Hepatocyte (in vitro differentiated cells): Measurements from ENCODE around the gene KCNQ4. TPM values are rescaled to one million over a fixed set of nuclear protein-coding genes. Genes with fewer than 3 reads are reported as not detected.
A peak's percentile ranks its signal among the peaks of the same experiment; 100 is the strongest.

Experiments used
- DNase-seq: peaks from one replicate; pipeline ENCODE4 v3.0.0-alpha.2; 2016; ENCODE audit warnings: low spot score
- H2AFZ ChIP-seq: fragments of 200-600 bp; sonication (generic); 2 replicates; pipeline ENCODE4 v1.6.0; 2016; ENCODE audit warnings: antibody characterized with exemption, mild to moderate bottlenecking
- H3K27ac ChIP-seq: fragments of 200-600 bp; sonication (generic); 2 replicates; pipeline ENCODE4 v1.5.1; 2016; ENCODE audit warnings: mild to moderate bottlenecking
- H3K27me3 ChIP-seq: fragments of 200-600 bp; sonication (generic); 2 replicates; pipeline ENCODE4 v1.6.1; 2016
- H3K36me3 ChIP-seq: fragments of 200-600 bp; sonication (generic); replicated peaks from 2 replicates; pipeline ENCODE4 v1.5.1; 2016; ENCODE audit warnings: low read depth; ENCODE audit not compliant: insufficient read depth
- H3K4me1 ChIP-seq: fragments of 200-600 bp; sonication (generic); 2 replicates; pipeline ENCODE4 v1.5.1; 2016; ENCODE audit warnings: mild to moderate bottlenecking, moderate library complexity; ENCODE audit not compliant: insufficient read depth
- H3K4me2 ChIP-seq: fragments of 200-600 bp; sonication (generic); 2 replicates; pipeline ENCODE4 v1.6.0; 2016
- H3K4me3 ChIP-seq: fragments of 200-600 bp; sonication (generic); 2 replicates; pipeline ENCODE4 v1.5.1; 2016; ENCODE audit warnings: mild to moderate bottlenecking
- H3K79me2 ChIP-seq: fragments of 200-600 bp; sonication (generic); 2 replicates; pipeline ENCODE4 v1.6.0; 2017; ENCODE audit warnings: mild to moderate bottlenecking
- H3K9me2 ChIP-seq: fragments of 200-600 bp; sonication (generic); replicated peaks from 2 replicates; pipeline ENCODE4 v1.6.0; 2017; ENCODE audit warnings: mild to moderate bottlenecking; ENCODE audit not compliant: insufficient read depth
- H3K9me3 ChIP-seq: fragments of 200-600 bp; sonication (generic); 2 replicates; pipeline ENCODE4 v1.5.1; 2016; ENCODE audit warnings: low read depth, mild to moderate bottlenecking
- H4K20me1 ChIP-seq: fragments of 200-600 bp; sonication (generic); 2 replicates; pipeline ENCODE4 v1.6.0; 2016; ENCODE audit warnings: mild to moderate bottlenecking; ENCODE audit not compliant: insufficient read depth, poor library complexity, severe bottlenecking
- CTCF ChIP-seq: fragments of 200-600 bp; sonication (generic); IDR thresholded peaks from 2 replicates; pipeline ENCODE4 v1.5.1; 2016; ENCODE audit warnings: antibody characterized with exemption, mild to moderate bottlenecking; ENCODE audit not compliant: poor library complexity
- EZH2 ChIP-seq: fragments of 200-600 bp; sonication (generic); IDR thresholded peaks from 2 replicates; pipeline ENCODE4 v1.6.1; 2016; ENCODE audit warnings: antibody characterized with exemption, mild to moderate bottlenecking, borderline replicate concordance
- EZH2phosphoT487 ChIP-seq: fragments of 200-600 bp; sonication (generic); IDR thresholded peaks from one replicate; pipeline ENCODE4 v1.6.1; 2018; ENCODE audit warnings: antibody characterized with exemption, mild to moderate bottlenecking, low read depth, moderate library complexity; ENCODE audit not compliant: unreplicated experiment, severe bottlenecking
- WGBS: methylation state at CpG from one replicate; pipeline ENCODE4 v1.1.6; 2016; ENCODE audit warnings: low lambda C conversion rate; ENCODE audit errors: missing lambda C conversion rate; 5-methylcytosine and 5-hydroxymethylcytosine counted together
- polyA plus RNA-seq: library from polyadenylated mRNA; unstranded; fragments of >200 nt; fragmentation: Nextera tagmentation; extraction: Ambion mirVana; gene quantifications from 2 replicates; pipeline ENCODE4 v1.2.1, GENCODE V29; 2016
- total RNA-seq: library from RNA; depleted of rRNA; stranded (reverse); fragments of >200 nt; gene quantifications from 2 replicates; pipeline ENCODE4 v1.2.3, GENCODE V29; 2014

KCNQ4 gene
- total and polyA plus RNA-seq, 2 experiments from 2014 or later: not detected

GRCh38 chr1:40769815-40770214 lies 13.8 kb upstream of the KCNQ4 start:
- H3K4me3 ChIP-seq: no peak overlapping the region
- 97% methylated on average over 4 of the region's 4 CpGs for WGBS
- no peaks in the 10 kb centered on the region for H3K79me2 ChIP-seq
- no peaks in the 10 kb centered on the region for H3K9me3 ChIP-seq
- no peaks in the 10 kb centered on the region for H3K27me3 ChIP-seq
- no peak overlapping the region for H2AFZ ChIP-seq
- H3K4me2 ChIP-seq: no peak overlapping the region
- DNase-seq: no peak
- peaks cover 7% of the 10 kb centered on the region for H3K4me1 ChIP-seq
- no peak overlapping the region for H3K27ac ChIP-seq
- H3K36me3 ChIP-seq: no peaks in the 10 kb centered on the region
- no peaks in the 10 kb centered on the region for H3K9me2 ChIP-seq
- TF ChIP-seq CTCF: peak; percentile 11
- TF ChIP-seq EZH2: no peak
- no peaks in the 10 kb centered on the region for H4K20me1 ChIP-seq

- Histone ChIP-seq H3K4me3 (no peak overlapping the region), H3K9me2 (no peaks in the 10 kb centered on the region), H3K36me3 (no peaks in the 10 kb centered on the region), H3K27me3 (no peaks in the 10 kb centered on the region), H3K9me3 (no peaks in the 10 kb centered on the region), H3K27ac (no peak overlapping the region), H3K4me2 (no peak overlapping the region), H2AFZ (no peak overlapping the region), H3K4me1 (peaks cover 7% of the 10 kb centered on the region), H4K20me1 (no peaks in the 10 kb centered on the region), H3K79me2 (no peaks in the 10 kb centered on the region)
- DNase-seq: no peak
- TF ChIP-seq CTCF: no peak
- TF ChIP-seq EZH2: no peak
- TF ChIP-seq EZH2phosphoT487: no peak
- WGBS: 96% methylated on average over 17 of the region's 18 CpGs
Measured at GRCh38 chr1:40770296-40771070, 13.1 kb upstream of the KCNQ4 start.

GRCh38 chr1:40772146-40772955 lies 11.2 kb upstream of the KCNQ4 start:
- Histone ChIP-seq H4K20me1 (no peaks in the 10 kb centered on the region), H3K27ac (no peak overlapping the region), H3K27me3 (no peaks in the 10 kb centered on the region), H3K36me3 (no peaks in the 10 kb centered on the region), H3K4me1 (peaks cover 7% of the 10 kb centered on the region), H2AFZ (no peak overlapping the region), H3K4me3 (no peak overlapping the region), H3K79me2 (no peaks in the 10 kb centered on the region), H3K9me3 (no peaks in the 10 kb centered on the region), H3K9me2 (no peaks in the 10 kb centered on the region), H3K4me2 (no peak overlapping the region)
- 98% methylated on average over 2 of the region's 2 CpGs for WGBS
- DNase-seq: no peak
- TF ChIP-seq CTCF (no peak), EZH2 (no peak), EZH2phosphoT487 (no peak)
